Neuronal stem cell (in vitro differentiated cells): ENCODE results near the gene PNMA5.

Experiments
- DNase-seq: peaks from one replicate; pipeline ENCODE4 v3.0.0-alpha.2; 2013; ENCODE audit warnings: low spot score
- H2AFZ ChIP-seq: one replicate; pipeline ENCODE4 v1.6.1; 2013; ENCODE audit warnings: mild to moderate bottlenecking, low read length, inconsistent platforms
- H2AK5ac ChIP-seq: 2 replicates; pipeline ENCODE4 v1.6.1; 2013; ENCODE audit warnings: low read depth, mild to moderate bottlenecking, inconsistent platforms, low read length, moderate library complexity, mixed read lengths
- H2BK120ac ChIP-seq: 2 replicates; pipeline ENCODE4 v1.6.1; 2013; ENCODE audit warnings: low read depth, mild to moderate bottlenecking, inconsistent platforms, low read length, moderate library complexity, mixed read lengths
- H2BK12ac ChIP-seq: one replicate; pipeline ENCODE4 v1.6.1; 2013; ENCODE audit warnings: low read length, inconsistent platforms
- H2BK15ac ChIP-seq: 2 replicates; pipeline ENCODE4 v1.6.1; 2013; ENCODE audit warnings: mild to moderate bottlenecking, low read length, inconsistent platforms, mixed read lengths
- H2BK5ac ChIP-seq: one replicate; pipeline ENCODE4 v1.6.1; 2013; ENCODE audit warnings: inconsistent platforms, mild to moderate bottlenecking, low read length, moderate library complexity
- H3K14ac ChIP-seq: one replicate; pipeline ENCODE4 v1.6.1; 2013; ENCODE audit warnings: low read length, inconsistent platforms
- H3K18ac ChIP-seq: 2 replicates; pipeline ENCODE4 v1.6.1; 2013; ENCODE audit warnings: low read length, inconsistent platforms
- H3K23ac ChIP-seq: 2 replicates; pipeline ENCODE4 v1.6.1; 2013; ENCODE audit warnings: low read depth, mild to moderate bottlenecking, mixed read lengths, low read length, inconsistent platforms; ENCODE audit not compliant: poor library complexity
- H3K27ac ChIP-seq: replicated peaks from 3 replicates; pipeline ENCODE4 v1.5.1; 2013; ENCODE audit warnings: low read length, inconsistent platforms
- H3K27me3 ChIP-seq, 3 experiments: 2 replicates each; pipeline ENCODE4 v1.6.1; 2013; ENCODE audit warnings: low read length in 3 of 3, mild to moderate bottlenecking in 2 of 3, inconsistent platforms in 1 of 3, low read depth in 1 of 3, mixed read lengths in 1 of 3, moderate library complexity in 1 of 3; ENCODE audit not compliant: control insufficient read depth in 3 of 3, insufficient read depth in 3 of 3
- H3K36me3 ChIP-seq, 2 donors: replicated peaks in 1 of 2; 2 replicates each; pipeline ENCODE4 v1.6.1; 2013; ENCODE audit warnings: low read length in 2 of 2; ENCODE audit not compliant: control insufficient read depth in 2 of 2, insufficient read depth in 2 of 2
- H3K4ac ChIP-seq: 2 replicates; pipeline ENCODE4 v1.6.1; 2013; ENCODE audit warnings: inconsistent platforms, mild to moderate bottlenecking, low read length, moderate library complexity
- H3K4me1 ChIP-seq, 2 donors: 1 replicate in 1 of 2; 2 replicates in 1 of 2; pipeline ENCODE4 v1.6.1; 2013; ENCODE audit warnings: low read length in 2 of 2, low read depth in 1 of 2; ENCODE audit not compliant: control insufficient read depth in 2 of 2, insufficient read depth in 1 of 2
- H3K4me2 ChIP-seq: one replicate; pipeline ENCODE4 v1.6.1; 2013; ENCODE audit warnings: mild to moderate bottlenecking, low read length, inconsistent platforms; ENCODE audit not compliant: insufficient read depth, poor library complexity, severe bottlenecking
- H3K4me3 ChIP-seq, 2 donors: 2 replicates each; pipeline ENCODE4 v1.5.1; 2013; ENCODE audit warnings: low read length in 2 of 2, mild to moderate bottlenecking in 2 of 2, inconsistent platforms in 1 of 2, moderate library complexity in 1 of 2
- H3K79me1 ChIP-seq: one replicate; pipeline ENCODE4 v1.6.1; 2013; ENCODE audit warnings: low read depth, mild to moderate bottlenecking, inconsistent platforms, low read length, moderate library complexity
- H3K9ac ChIP-seq: one replicate; pipeline ENCODE4 v1.6.1; 2013; ENCODE audit warnings: mild to moderate bottlenecking, low read depth, low read length, inconsistent platforms; ENCODE audit not compliant: poor library complexity
- H3K9me3 ChIP-seq, 2 donors: replicated peaks in 1 of 2; 2 replicates each; pipeline versions ENCODE3 to v1.6.1; 2013; ENCODE audit warnings: low read length in 2 of 2, mild to moderate bottlenecking in 2 of 2, inconsistent platforms in 1 of 2, low read depth in 1 of 2, mixed read lengths in 1 of 2, moderate library complexity in 1 of 2; ENCODE audit not compliant: control insufficient read depth in 2 of 2, insufficient read depth in 1 of 2
- H4K8ac ChIP-seq: one replicate; pipeline ENCODE4 v1.6.1; 2013; ENCODE audit warnings: low read depth, mild to moderate bottlenecking, inconsistent platforms, low read length, moderate library complexity
- H4K91ac ChIP-seq: one replicate; pipeline ENCODE4 v1.6.1; 2013; ENCODE audit warnings: low read length, low read depth, mild to moderate bottlenecking, inconsistent platforms; ENCODE audit not compliant: poor library complexity
- WGBS, 2 donors: extraction: QIAGEN DNeasy Blood & Tissue Kit; methylation state at CpG; one replicate each; pipeline ENCODE4 v1.1.7; 2013; ENCODE audit warnings: missing lambda C conversion rate in 2 of 2, mixed read lengths in 1 of 2; ENCODE audit not compliant: insufficient read length in 2 of 2, insufficient replicate concordance in 1 of 2; ENCODE audit errors: extremely low coverage in 2 of 2; 5-methylcytosine and 5-hydroxymethylcytosine counted together

The PNMA5 gene

GRCh38 chrX:152958047-152958446 lies 35.9 kb downstream of the PNMA5 start:
- Histone ChIP-seq H3K4me3 (no peak overlapping the region), H3K4me1 (no peaks in the 10 kb centered on the region), H3K9me3 (no peaks in the 10 kb centered on the region), H4K91ac (no peak overlapping the region), H3K4me2 (no peak overlapping the region), H3K18ac (no peak overlapping the region), H3K36me3 (no peaks in the 10 kb centered on the region), H4K8ac (no peak overlapping the region), H3K14ac (no peak overlapping the region), H2AFZ (peak overlapping the region; percentile 82), H2BK15ac (no peak overlapping the region), H2BK5ac (no peak overlapping the region), H2BK120ac (no peak overlapping the region), H3K27ac (no peak overlapping the region), H2AK5ac (no peak overlapping the region), H2BK12ac (no peak overlapping the region), H3K23ac (no peak overlapping the region), H3K79me1 (no peaks in the 10 kb centered on the region), H3K9ac (no peak overlapping the region), H3K27me3 (peaks cover 0 to 18% (median 0%) of the 10 kb centered on the region in 3 experiments), H3K4ac (no peak overlapping the region)
- no peak for DNase-seq
- no CpG with 5 or more reads among the region's 5 CpGs for WGBS, 2 donors

- no peak for DNase-seq
- H3K18ac ChIP-seq = no peak overlapping the region
- H3K14ac ChIP-seq = no peak overlapping the region
- no peak overlapping the region for H3K4me3 ChIP-seq
- no peaks in the 10 kb centered on the region for H3K4me1 ChIP-seq
- no peaks in the 10 kb centered on the region for H3K9me3 ChIP-seq
- no peak overlapping the region for H2AK5ac ChIP-seq
- H2BK120ac ChIP-seq = no peak overlapping the region
- H3K4ac ChIP-seq = no peak overlapping the region
- no peak overlapping the region for H3K27ac ChIP-seq
- H3K36me3 ChIP-seq = peaks cover 0 to 2% of the 10 kb centered on the region in 2 donors
- H2BK15ac ChIP-seq = no peak overlapping the region
- no peak overlapping the region for H2AFZ ChIP-seq
- no peak overlapping the region for H2BK12ac ChIP-seq
- H2BK5ac ChIP-seq = no peak overlapping the region
- H3K4me2 ChIP-seq = no peak overlapping the region
- H3K23ac ChIP-seq = no peak overlapping the region
- H4K8ac ChIP-seq = no peak overlapping the region
- H4K91ac ChIP-seq = no peak overlapping the region
- no peak overlapping the region for H3K9ac ChIP-seq
- WGBS, 2 donors = no CpG with 5 or more reads among the region's 6 CpGs
- H3K27me3 ChIP-seq = peaks cover 0 to 21% (median 0%) of the 10 kb centered on the region in 3 experiments
- no peaks in the 10 kb centered on the region for H3K79me1 ChIP-seq
Observed at GRCh38 chrX:152950786-152951185, 43.1 kb downstream of the PNMA5 start.

DNA sequence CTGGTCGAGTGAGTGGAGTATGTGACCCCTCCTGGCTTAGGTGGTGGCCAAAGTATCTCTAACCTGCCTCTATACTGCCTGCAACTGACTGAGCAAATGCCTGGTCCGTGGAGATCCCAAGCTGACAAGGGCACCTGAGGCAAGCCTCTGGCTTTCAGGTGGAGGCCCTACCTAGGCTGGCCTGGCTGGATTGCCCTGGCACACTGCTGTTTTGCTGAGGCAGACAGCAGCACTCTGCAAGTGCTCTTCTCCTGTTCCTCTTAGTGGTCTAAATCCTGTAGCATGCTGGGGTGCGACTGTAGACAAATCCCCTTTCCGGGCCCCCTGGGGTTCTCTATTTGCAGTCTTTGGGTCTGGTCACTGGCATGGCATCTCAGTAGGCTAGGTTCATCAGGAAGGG lies 44.8 kb downstream of the PNMA5 start:
- no CpG with 5 or more reads among the region's 4 CpGs for WGBS, 2 donors
- no peak overlapping the region for H3K14ac ChIP-seq
- H3K4me2 ChIP-seq = no peak overlapping the region
- H2AFZ ChIP-seq = no peak overlapping the region
- H3K36me3 ChIP-seq = peaks cover 0 to 2% of the 10 kb centered on the region in 2 donors
- DNase-seq = no peak
- no peak overlapping the region for H3K9ac ChIP-seq
- no peak overlapping the region for H2AK5ac ChIP-seq
- no peaks in the 10 kb centered on the region for H3K4me1 ChIP-seq
- no peak overlapping the region for H3K4ac ChIP-seq
- H3K18ac ChIP-seq = no peak overlapping the region
- no peak overlapping the region for H3K27ac ChIP-seq
- peaks cover 0 to 15% (median 0%) of the 10 kb centered on the region in 3 experiments for H3K27me3 ChIP-seq
- H3K79me1 ChIP-seq = no peaks in the 10 kb centered on the region
- H2BK12ac ChIP-seq = no peak overlapping the region
- no peak overlapping the region for H2BK120ac ChIP-seq
- no peak overlapping the region for H2BK15ac ChIP-seq
- no peak overlapping the region for H3K23ac ChIP-seq
- H2BK5ac ChIP-seq = no peak overlapping the region
- no peak overlapping the region for H4K8ac ChIP-seq
- no peak overlapping the region for H3K4me3 ChIP-seq
- H3K9me3 ChIP-seq = no peaks in the 10 kb centered on the region
- H4K91ac ChIP-seq = no peak overlapping the region

DNA sequence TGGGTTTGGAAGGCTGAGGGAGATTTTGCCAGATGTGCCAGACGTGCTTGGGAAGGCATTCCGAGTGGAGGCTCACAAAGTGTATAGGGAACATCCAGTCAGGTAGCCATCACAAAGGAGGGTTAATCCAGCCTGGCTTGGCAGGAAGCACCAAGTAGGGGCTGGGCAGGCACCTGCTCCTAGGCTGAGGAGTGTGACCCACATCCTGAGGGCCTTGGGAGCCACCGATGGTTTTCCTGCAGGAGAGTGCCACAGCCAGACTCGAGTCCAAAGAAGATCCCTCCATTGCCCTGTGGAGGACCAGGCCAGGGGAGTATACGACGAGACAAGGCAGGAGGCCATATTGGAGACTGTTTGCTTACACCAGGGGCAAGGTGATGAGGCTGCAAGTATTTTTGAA lies 47.2 kb downstream of the PNMA5 start:
- DNase-seq = no peak
- H3K23ac ChIP-seq = no peak overlapping the region
- H2AFZ ChIP-seq = no peak overlapping the region
- H3K79me1 ChIP-seq = no peaks in the 10 kb centered on the region
- no peak overlapping the region for H3K14ac ChIP-seq
- no peak overlapping the region for H2BK120ac ChIP-seq
- H2BK5ac ChIP-seq = no peak overlapping the region
- H3K4ac ChIP-seq = no peak overlapping the region
- H3K4me1 ChIP-seq = no peaks in the 10 kb centered on the region
- H3K36me3 ChIP-seq = peaks cover 0 to 2% of the 10 kb centered on the region in 2 donors
- no peak overlapping the region for H3K9ac ChIP-seq
- H3K9me3 ChIP-seq = no peaks in the 10 kb centered on the region
- H3K4me3 ChIP-seq = no peak overlapping the region
- H3K18ac ChIP-seq = no peak overlapping the region
- peaks cover 0 to 12% (median 0%) of the 10 kb centered on the region in 3 experiments for H3K27me3 ChIP-seq
- H2AK5ac ChIP-seq = no peak overlapping the region
- H3K4me2 ChIP-seq = no peak overlapping the region
- H3K27ac ChIP-seq = no peak overlapping the region
- H2BK12ac ChIP-seq = no peak overlapping the region
- H4K91ac ChIP-seq = no peak overlapping the region
- H2BK15ac ChIP-seq = no peak overlapping the region
- WGBS, 2 donors = no CpG with 5 or more reads among the region's 6 CpGs
- no peak overlapping the region for H4K8ac ChIP-seq
